Heart right ventricle (tissue), 16 donors: ENCODE data around the gene INPP1. TPM values are rescaled to one million over a fixed set of nuclear protein-coding genes. Genes with fewer than 3 reads are reported as not detected.

Experiments
- ATAC-seq, 8 donors: fragments of 200-7000 bp; cut with Tn5 transposase; one replicate each; pipeline ENCODE4 v1.9.1; 2020; ENCODE audit warnings: mild to moderate bottlenecking in 8 of 8, moderate library complexity in 8 of 8, moderate number of reproducible peaks in 1 of 8
- DNase-seq, 2 donors: peaks; one replicate each; pipeline ENCODE4 v3.0.0-alpha.2; 2020
- H3K27ac ChIP-seq, 10 donors: fragments of 200-600 bp; sonication (generic) in 2 of 10; one replicate each; pipeline versions ENCODE4 v1.5.0 to v1.8.0; 2020 to 2022; ENCODE audit warnings: mild to moderate bottlenecking in 3 of 10
- H3K27me3 ChIP-seq, 7 donors: fragments of 200-600 bp; one replicate each; pipeline ENCODE4 v1.8.0; 2021 to 2022; ENCODE audit warnings: mild to moderate bottlenecking in 2 of 7
- H3K36me3 ChIP-seq, 9 donors: fragments of 200-600 bp; sonication (generic) in 1 of 9; one replicate each; pipeline versions ENCODE4 v1.5.0 to v1.8.0; 2020 to 2022; ENCODE audit warnings: mild to moderate bottlenecking in 2 of 9
- H3K4me1 ChIP-seq, 9 donors: fragments of 200-600 bp; sonication (generic) in 1 of 9; one replicate each; pipeline versions ENCODE4 v1.5.0 to v1.8.0; 2020 to 2022; ENCODE audit warnings: mild to moderate bottlenecking in 4 of 9
- H3K4me3 ChIP-seq, 10 donors: fragments of 200-600 bp; sonication (generic) in 2 of 10; one replicate each; pipeline versions ENCODE4 v1.5.0 to v1.8.0; 2020 to 2022; ENCODE audit warnings: mild to moderate bottlenecking in 7 of 10, moderate library complexity in 2 of 10
- H3K9me3 ChIP-seq, 11 donors: fragments of 200-600 bp in 10 of 11; sonication (generic) in 2 of 11; one replicate each; pipeline versions ENCODE4 v1.5.0 to v1.8.0; 2013 to 2022; ENCODE audit warnings: mild to moderate bottlenecking in 2 of 11, control low read depth in 1 of 11, moderate library complexity in 1 of 11
- WGBS, 2 donors: extraction: QIAGEN DNeasy Blood & Tissue Kit; methylation state at CpG; one replicate each; pipeline ENCODE4 v1.1.7; 2013; ENCODE audit warnings: inconsistent platforms in 1 of 2; 5-methylcytosine and 5-hydroxymethylcytosine counted together
- intact Hi-C, 10 donors: fragments of 100-400 bp; cut with DNase I; formaldehyde crosslinking; loops; one replicate each; pipeline versions ENCODE4 v1.11.1 to v1.14.2; 2022
- polyA plus RNA-seq, 2 donors: library from polyadenylated mRNA; stranded (reverse); fragments of 200-250 nt; gene quantifications; one replicate each; pipeline ENCODE4 v1.2.3, GENCODE V29; 2013
- total RNA-seq, 10 donors: library from RNA; stranded (reverse); fragmentation: NEBNext Ultra II Directional in 3 of 10; extraction: Animal tissue kit (Norgen Biotek cat#: 25700) in 3 of 10; gene quantifications; one replicate each; pipeline versions ENCODE4 v1.2.1 to v1.2.4, GENCODE V29; 2021 to 2023
- TF ChIP-seq, protein P1 (sequence below), 9 donors: fragments of 200-600 bp; sonication (generic) in 2 of 9; IDR thresholded peaks; one replicate each; pipeline versions ENCODE4 v1.5.0 to v1.8.0; 2021 to 2022; ENCODE audit warnings: antibody characterized with exemption in 9 of 9, mild to moderate bottlenecking in 5 of 9, moderate library complexity in 1 of 9
- donor health status: Arrhythmogenic right ventricular cardiomyopathy.
- donor health status: ischemic (EF 13 %, LVEDD 7.1; RV severe dilation, severe dysfunction).
- donor health status: healthy with polysubstance abuse.
- donor health status: DM: no; HTN: yes; CAD: no.
- donor health status: DM: no; HTN: no; CAD: no.
- donor health status: ischemic (EF 25% LVEDD 6.9; RV normal size, moderate dysfunction).
- donor health status: ischemic (EF 25% LVEDD 5.7; RV mildly dilated, moderate dysfunction).
- donor health status: healthy.
- donor health status: DM: yes; HTN: yes; CAD: no.
- donor health status: Ischemic cardiomyopathy.
- donor health status: ischemic (EF 35%, LVEDD 5.7; RV mildly dilated, moderate dysfunction).
- donor health status: nonischemic (EF 11% LVEDD 7.7; RV severe dilation, severe dysfunction).
- donor health status: DM: yes; HTN: yes; CAD: no.
- donor health status: PGD.
- donor health status: ischemic (EF 29% LVEDD 5.4; RV normal size, mild dysfunction).
- donor health status: nonischemic (EF 23%, LVEDD 6.1; RV moderate dilation, normal function).

The INPP1 gene
- total and polyA plus RNA-seq, 12 donors = 10.4 to 29.5 (median 16.6) TPM

DNA sequence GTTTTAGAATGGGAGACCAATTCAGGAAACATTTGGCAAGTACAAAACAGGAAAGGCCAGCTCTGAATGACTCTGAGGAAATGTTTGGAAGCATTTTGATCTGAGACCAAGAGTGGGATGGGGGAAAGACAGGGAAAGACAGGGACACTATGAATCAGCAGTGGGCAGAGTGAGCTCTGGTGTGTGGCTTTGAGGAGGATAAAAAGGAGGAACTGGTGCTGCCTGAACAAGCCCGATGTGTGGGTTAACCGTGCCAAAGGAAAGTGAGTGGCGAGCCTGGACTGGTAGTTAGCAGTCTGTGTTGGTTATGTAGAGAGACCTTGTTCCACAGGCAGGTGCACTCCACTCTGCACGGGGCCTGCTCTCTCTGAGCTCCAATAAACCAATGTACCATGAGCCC is 70.0 kb downstream of the INPP1 start:
- peaks cover 0 to 6% (median 0%) of the 10 kb centered on the region in 7 donors for H3K27me3 ChIP-seq
- H3K36me3 ChIP-seq = no peaks in the 10 kb centered on the region
- peak in 4 of 8 donors; percentile 30 to 50 (median 34) for ATAC-seq

DNA sequence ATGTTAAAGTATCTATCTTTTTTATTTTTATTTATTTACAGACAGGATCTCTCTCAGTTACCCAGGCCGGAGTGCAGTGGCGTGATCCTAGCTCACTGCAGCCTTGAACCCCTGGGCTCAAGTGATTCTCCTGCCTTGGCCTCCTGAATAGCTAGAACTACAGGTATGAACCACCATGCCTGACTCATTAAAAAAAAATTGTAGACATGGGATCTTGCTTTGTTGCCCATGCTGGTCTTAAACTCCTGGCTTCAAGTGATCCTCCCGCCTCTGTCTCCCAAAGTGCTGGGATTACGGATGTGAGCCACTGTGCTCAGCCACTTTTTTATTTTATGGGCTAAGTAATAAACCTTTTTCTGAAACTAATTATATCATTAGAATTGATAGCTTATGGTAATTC is 71.9 kb downstream of the INPP1 start:
- H3K27me3 ChIP-seq = no peaks in the 10 kb centered on the region
- ATAC-seq (no peak), DNase-seq (no peak)
- H3K36me3 ChIP-seq = no peaks in the 10 kb centered on the region
- peak overlapping the region in 4 of 10 donors; percentile 36 to 75 (median 56) for H3K27ac ChIP-seq
- no peaks in the 10 kb centered on the region for H3K9me3 ChIP-seq
- TF ChIP-seq, protein P1, sequence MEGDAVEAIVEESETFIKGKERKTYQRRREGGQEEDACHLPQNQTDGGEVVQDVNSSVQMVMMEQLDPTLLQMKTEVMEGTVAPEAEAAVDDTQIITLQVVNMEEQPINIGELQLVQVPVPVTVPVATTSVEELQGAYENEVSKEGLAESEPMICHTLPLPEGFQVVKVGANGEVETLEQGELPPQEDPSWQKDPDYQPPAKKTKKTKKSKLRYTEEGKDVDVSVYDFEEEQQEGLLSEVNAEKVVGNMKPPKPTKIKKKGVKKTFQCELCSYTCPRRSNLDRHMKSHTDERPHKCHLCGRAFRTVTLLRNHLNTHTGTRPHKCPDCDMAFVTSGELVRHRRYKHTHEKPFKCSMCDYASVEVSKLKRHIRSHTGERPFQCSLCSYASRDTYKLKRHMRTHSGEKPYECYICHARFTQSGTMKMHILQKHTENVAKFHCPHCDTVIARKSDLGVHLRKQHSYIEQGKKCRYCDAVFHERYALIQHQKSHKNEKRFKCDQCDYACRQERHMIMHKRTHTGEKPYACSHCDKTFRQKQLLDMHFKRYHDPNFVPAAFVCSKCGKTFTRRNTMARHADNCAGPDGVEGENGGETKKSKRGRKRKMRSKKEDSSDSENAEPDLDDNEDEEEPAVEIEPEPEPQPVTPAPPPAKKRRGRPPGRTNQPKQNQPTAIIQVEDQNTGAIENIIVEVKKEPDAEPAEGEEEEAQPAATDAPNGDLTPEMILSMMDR (IDR thresholded peaks at IDR 0.05) = no peak
- WGBS, 2 donors = 96 to 98% methylated on average over 4 of the region's 4 CpGs
- H3K4me3 ChIP-seq = peak overlapping the region in 1 of 10 donors; percentile 8
- peaks cover 0 to 75% (median 42%) of the 10 kb centered on the region in 9 donors for H3K4me1 ChIP-seq
- intact Hi-C loops = loop anchor here in 3 of 10 donors (5.0 to 10.0 kb wide), 2 partner anchors 50 to 52 kb away; no protein-coding TSS in a partner anchor

More for the DNA sequence above, 70.0 kb downstream of the INPP1 start:
- WGBS, 2 donors = 67 to 77% methylated on average over 4 of the region's 4 CpGs
- intact Hi-C loops = loop anchor here in 2 of 10 donors (10.0 kb wide), 1 partner anchor 51 kb away; no protein-coding TSS in a partner anchor
- TF ChIP-seq, protein P1 (IDR thresholded peaks at IDR 0.05) = no peak
- Histone ChIP-seq H3K4me1 (peaks cover 0 to 82% (median 52%) of the 10 kb centered on the region in 9 donors), H3K9me3 (no peaks in the 10 kb centered on the region), H3K27ac (peak overlapping the region in 2 of 10 donors; percentile 39 to 42), H3K4me3 (no peak overlapping the region)
- no peak for DNase-seq

DNA sequence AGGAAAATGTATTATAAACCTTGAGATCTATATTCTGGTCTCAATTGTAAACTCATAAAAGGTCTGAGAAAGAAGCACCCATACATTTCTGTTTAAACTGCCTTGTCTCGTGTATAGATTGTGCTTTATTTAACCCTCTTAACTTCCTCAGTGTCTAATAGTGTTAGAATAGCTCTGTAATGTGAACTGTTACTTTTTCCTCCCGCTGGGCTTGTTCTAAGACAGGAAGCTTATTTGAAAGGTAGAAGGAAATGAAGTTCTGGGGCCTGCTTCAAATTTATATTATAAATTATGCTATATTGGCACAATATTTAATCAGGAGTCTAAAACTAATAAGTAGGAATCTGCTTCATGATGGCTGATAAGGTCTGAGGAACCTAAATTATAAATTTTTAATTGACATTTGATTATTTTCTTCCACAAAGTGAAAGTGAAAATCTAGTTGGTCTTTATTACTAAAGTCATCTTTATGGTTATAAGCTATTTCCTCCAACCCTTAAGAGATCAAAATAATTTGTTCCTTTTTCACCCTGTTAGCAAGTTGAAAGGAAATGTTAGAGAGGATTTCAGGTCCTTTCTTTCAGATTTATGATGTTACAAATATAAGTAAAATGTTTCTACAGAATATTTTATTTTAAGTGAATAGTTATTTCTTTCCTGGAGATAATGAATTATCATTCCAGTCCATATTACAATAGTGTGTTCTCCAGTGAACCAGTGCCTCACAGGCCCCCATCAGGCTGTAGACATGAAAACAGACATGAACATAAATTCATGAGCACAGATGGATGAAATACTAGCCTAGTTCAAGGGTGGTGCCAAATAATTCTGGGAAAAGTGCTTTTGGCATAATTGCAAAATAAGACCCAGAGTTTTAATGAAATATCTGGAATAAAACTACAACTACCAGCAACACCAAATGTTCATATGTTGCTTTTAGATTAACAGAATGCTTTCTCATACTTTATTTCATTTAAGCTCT is 72.7 kb downstream of the INPP1 start:
- Histone ChIP-seq H3K27me3 (no peaks in the 10 kb centered on the region), H3K4me1 (peaks cover 0 to 67% (median 37%) of the 10 kb centered on the region in 9 donors), H3K4me3 (peak overlapping the region in 1 of 10 donors; percentile 8), H3K36me3 (no peaks in the 10 kb centered on the region), H3K27ac (peak overlapping the region in 9 of 10 donors; percentile 0 to 75 (median 49)), H3K9me3 (no peaks in the 10 kb centered on the region)
- ATAC-seq (no peak), DNase-seq (no peak)
- WGBS, 2 donors = 54 to 72% methylated on average over 2 of the region's 2 CpGs
- TF ChIP-seq, protein P1 (IDR thresholded peaks at IDR 0.05) = no peak
- intact Hi-C loops = loop anchor here in 3 of 10 donors (5.0 to 10.0 kb wide), 2 partner anchors 49 to 51 kb away; no protein-coding TSS in a partner anchor
